MM.1S (cell line): ENCODE data around the gene FNIP2.
A peak's percentile ranks its signal among the peaks of the same experiment; 100 is the strongest.

Source experiments
- DNase-seq: peaks from one replicate; pipeline ENCODE4 v3.0.0-alpha.2; 2015
- H2AFZ ChIP-seq: fragments of 300-600 bp; sonication (generic); 2 replicates; pipeline ENCODE4 v1.6.0; 2016; ENCODE audit warnings: antibody characterized with exemption, low read length
- H3F3A ChIP-seq: fragments of 300-600 bp; sonication (generic); 2 replicates; pipeline ENCODE4 v1.6.1; 2016; ENCODE audit warnings: mild to moderate bottlenecking, antibody characterized with exemption, low read length, moderate library complexity, mixed read lengths; ENCODE audit not compliant: insufficient read depth
- H3K27ac ChIP-seq: fragments of 300-600 bp; sonication (generic); 2 replicates; pipeline ENCODE4 v1.5.1; 2016; ENCODE audit warnings: mild to moderate bottlenecking, low read length
- H3K27me3 ChIP-seq: fragments of 300-600 bp; sonication (generic); replicated peaks from 2 replicates; pipeline ENCODE4 v1.6.0; 2016; ENCODE audit warnings: low read length; ENCODE audit not compliant: insufficient read depth
- H3K36me3 ChIP-seq: fragments of 300-600 bp; sonication (generic); replicated peaks from 2 replicates; pipeline ENCODE4 v1.6.1; 2016; ENCODE audit warnings: mild to moderate bottlenecking, low read length, mixed read lengths; ENCODE audit not compliant: insufficient read depth
- H3K4me1 ChIP-seq: fragments of 300-600 bp; sonication (generic); 2 replicates; pipeline ENCODE4 v1.6.1; 2016; ENCODE audit warnings: low read length, mixed read lengths
- H3K4me2 ChIP-seq: fragments of 300-600 bp; sonication (generic); 2 replicates; pipeline ENCODE4 v1.6.0; 2016; ENCODE audit warnings: low read depth, low read length
- H3K4me3 ChIP-seq: fragments of 300-600 bp; sonication (generic); 2 replicates; pipeline ENCODE4 v1.5.1; 2016; ENCODE audit warnings: low read length, mixed read lengths
- H3K79me2 ChIP-seq: fragments of 300-600 bp; sonication (generic); 2 replicates; pipeline ENCODE4 v1.6.1; 2016; ENCODE audit warnings: mixed run types, low read length, mixed read lengths
- H3K9ac ChIP-seq: fragments of 300-600 bp; sonication (generic); 2 replicates; pipeline ENCODE4 v1.6.1; 2016; ENCODE audit warnings: low read length, mixed read lengths
- H3K9me2 ChIP-seq: fragments of 300-600 bp; sonication (generic); replicated peaks from 2 replicates; pipeline ENCODE4 v1.6.1; 2016; ENCODE audit warnings: mild to moderate bottlenecking, low read length, mixed read lengths; ENCODE audit not compliant: insufficient read depth
- H3K9me3 ChIP-seq: fragments of 300-600 bp; sonication (generic); replicated peaks from 2 replicates; pipeline ENCODE4 v1.6.1; 2016; ENCODE audit warnings: mild to moderate bottlenecking, low read length, mixed read lengths; ENCODE audit not compliant: insufficient read depth
- H4K20me1 ChIP-seq: fragments of 300-600 bp; sonication (generic); 2 replicates; pipeline ENCODE4 v1.6.1; 2016; ENCODE audit warnings: mild to moderate bottlenecking, low read length, moderate library complexity, mixed read lengths; ENCODE audit not compliant: insufficient read depth
- EZH2 ChIP-seq: fragments of 300-600 bp; sonication (generic); optimal IDR thresholded peaks from 2 replicates; pipeline ENCODE3; 2017; ENCODE audit warnings: low read depth, mild to moderate bottlenecking, antibody characterized with exemption, low read length, mixed read lengths
- EZH2phosphoT487 ChIP-seq: fragments of 300-600 bp; sonication (generic); IDR thresholded peaks from 2 replicates; pipeline ENCODE4 v1.6.1; 2018; ENCODE audit warnings: antibody characterized with exemption, low read length
- TF ChIP-seq, protein P1 (sequence below): fragments of 300-600 bp; sonication (generic); IDR thresholded peaks from 2 replicates; pipeline ENCODE4 v1.5.1; 2016; ENCODE audit warnings: antibody characterized with exemption, low read length, mixed read lengths

The FNIP2 gene

DNA sequence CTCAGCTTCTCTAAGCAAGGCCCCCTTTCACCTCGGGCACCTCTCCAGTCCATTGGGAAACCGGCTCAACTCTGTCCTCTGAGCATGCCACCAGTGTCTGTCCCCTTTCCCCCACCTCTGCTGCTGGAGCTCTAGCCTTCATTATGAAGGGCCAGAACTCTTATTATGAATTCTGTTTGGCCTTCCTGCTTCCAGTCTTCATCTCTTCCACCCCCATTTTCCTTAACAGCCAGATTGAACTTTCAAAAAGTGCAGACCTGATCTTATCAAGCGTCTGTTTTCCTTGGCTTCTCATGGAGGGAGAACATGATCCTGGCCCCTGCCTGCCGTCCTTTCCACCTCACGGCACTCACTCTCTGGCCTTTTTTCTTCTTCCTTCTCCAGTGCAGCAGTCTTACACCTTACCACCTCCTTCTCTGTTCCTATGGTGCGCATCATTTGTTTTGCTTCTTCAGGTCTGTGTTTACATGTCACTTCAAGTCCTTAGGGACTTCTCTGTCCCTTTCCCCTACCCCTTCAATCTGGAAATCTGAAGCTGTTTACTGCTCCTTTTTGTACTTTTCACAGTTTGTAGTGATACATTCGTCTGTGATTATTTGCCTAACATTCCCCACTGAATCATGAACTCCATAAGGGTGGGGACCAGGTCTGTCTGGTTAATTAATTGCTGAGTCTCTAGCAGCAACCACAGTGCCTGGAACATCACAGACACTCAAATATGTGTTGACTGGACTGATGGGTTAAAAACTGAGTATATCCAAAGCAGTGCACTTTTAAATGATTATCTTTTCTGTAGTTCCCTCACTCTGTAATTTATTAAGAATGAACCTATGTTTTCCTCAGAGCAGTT lies 55.8 kb downstream of the FNIP2 start:
- Histone ChIP-seq H3K9me3 (no peaks in the 10 kb centered on the region), H3K27me3 (no peaks in the 10 kb centered on the region), H3K4me2 (peak overlapping the region; percentile 78; the same call in 1 of the 2 replicates), H3K4me3 (no peak overlapping the region), H3K4me1 (peaks cover 74% of the 10 kb centered on the region), H3K9me2 (no peaks in the 10 kb centered on the region), H3F3A (peaks cover 33% of the 10 kb centered on the region), H3K36me3 (no peaks in the 10 kb centered on the region), H3K9ac (no peak overlapping the region), H3K27ac (peak overlapping the region; percentile 79; the same call in 1 of the 2 replicates), H4K20me1 (no peaks in the 10 kb centered on the region), H3K79me2 (peaks cover 64% of the 10 kb centered on the region), H2AFZ (no peak overlapping the region)
- TF ChIP-seq, protein P1, sequence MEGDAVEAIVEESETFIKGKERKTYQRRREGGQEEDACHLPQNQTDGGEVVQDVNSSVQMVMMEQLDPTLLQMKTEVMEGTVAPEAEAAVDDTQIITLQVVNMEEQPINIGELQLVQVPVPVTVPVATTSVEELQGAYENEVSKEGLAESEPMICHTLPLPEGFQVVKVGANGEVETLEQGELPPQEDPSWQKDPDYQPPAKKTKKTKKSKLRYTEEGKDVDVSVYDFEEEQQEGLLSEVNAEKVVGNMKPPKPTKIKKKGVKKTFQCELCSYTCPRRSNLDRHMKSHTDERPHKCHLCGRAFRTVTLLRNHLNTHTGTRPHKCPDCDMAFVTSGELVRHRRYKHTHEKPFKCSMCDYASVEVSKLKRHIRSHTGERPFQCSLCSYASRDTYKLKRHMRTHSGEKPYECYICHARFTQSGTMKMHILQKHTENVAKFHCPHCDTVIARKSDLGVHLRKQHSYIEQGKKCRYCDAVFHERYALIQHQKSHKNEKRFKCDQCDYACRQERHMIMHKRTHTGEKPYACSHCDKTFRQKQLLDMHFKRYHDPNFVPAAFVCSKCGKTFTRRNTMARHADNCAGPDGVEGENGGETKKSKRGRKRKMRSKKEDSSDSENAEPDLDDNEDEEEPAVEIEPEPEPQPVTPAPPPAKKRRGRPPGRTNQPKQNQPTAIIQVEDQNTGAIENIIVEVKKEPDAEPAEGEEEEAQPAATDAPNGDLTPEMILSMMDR, result no peak
- TF ChIP-seq EZH2 (no peak), EZH2phosphoT487 (no peak)
- no peak for DNase-seq

DNA sequence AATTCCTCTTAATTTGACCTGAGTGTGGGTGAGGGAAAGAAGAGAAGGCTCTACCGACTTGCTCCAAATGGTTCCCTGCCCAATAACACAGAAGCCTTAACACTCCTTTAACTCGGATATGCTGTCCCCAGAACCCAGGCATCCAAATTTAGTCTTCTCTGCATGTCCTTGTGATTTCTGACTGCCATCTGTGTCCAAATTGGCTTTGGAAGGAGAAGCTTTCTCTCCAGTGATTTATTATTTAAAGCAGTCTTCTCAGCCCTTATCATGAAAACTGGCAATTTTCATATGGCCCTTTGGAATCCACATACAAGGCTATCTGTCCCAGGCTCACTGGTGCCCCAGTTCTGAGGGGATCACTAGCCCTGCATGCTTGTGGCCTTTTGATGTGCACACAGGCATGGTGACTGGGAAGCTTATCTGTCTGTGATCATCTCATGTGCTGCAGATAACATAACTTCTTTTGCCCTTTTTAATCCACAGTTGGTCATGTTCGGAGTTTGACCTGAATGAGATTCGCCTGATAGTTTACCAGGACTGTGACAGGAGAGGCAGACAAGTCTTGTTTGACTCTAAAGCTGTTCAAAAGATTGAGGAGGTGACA lies 56.7 kb downstream of the FNIP2 start:
- Histone ChIP-seq H3K4me2 (peak overlapping the region; percentile 78), H3K27ac (peak overlapping the region; percentile 79), H2AFZ (peak overlapping the region; percentile 14; the same call in 1 of the 2 replicates), H3K9me2 (no peaks in the 10 kb centered on the region), H3K9ac (peak overlapping the region; percentile 17; the same call in 1 of the 2 replicates), H3K27me3 (no peaks in the 10 kb centered on the region), H3K4me1 (peaks cover 66% of the 10 kb centered on the region), H3K36me3 (no peaks in the 10 kb centered on the region), H3K4me3 (no peak overlapping the region), H3K79me2 (peaks cover 57% of the 10 kb centered on the region), H3F3A (peaks cover 33% of the 10 kb centered on the region), H3K9me3 (no peaks in the 10 kb centered on the region), H4K20me1 (no peaks in the 10 kb centered on the region)
- TF ChIP-seq EZH2 (no peak), EZH2phosphoT487 (no peak)
- TF ChIP-seq, protein P1, result no peak
- no peak for DNase-seq

DNA sequence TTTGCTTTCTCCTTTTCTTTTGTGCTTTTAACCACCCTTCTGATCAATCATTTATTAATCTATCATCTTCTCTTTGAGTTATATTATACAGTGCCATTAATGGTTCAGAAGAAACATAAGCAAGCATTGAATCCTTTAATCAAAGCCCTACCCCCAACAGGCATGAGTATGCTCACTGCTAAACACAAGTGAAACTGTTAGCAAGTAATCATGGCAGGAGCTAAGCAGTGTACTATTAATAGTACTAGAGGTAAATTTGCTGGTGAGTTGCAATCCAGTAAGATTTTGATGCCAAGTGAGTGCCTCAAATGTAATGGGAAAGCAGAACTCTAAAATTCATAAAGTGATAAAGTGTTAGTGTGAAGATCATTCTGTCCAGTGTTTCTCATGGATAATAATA lies 57.2 kb downstream of the FNIP2 start:
- Histone ChIP-seq H3K27ac (peak overlapping the region; percentile 79), H3K9me3 (no peaks in the 10 kb centered on the region), H3K9ac (peak overlapping the region; percentile 17; the same call in 1 of the 2 replicates), H3K36me3 (no peaks in the 10 kb centered on the region), H4K20me1 (no peaks in the 10 kb centered on the region), H3K4me2 (peak overlapping the region; percentile 78), H3K4me3 (no peak overlapping the region), H3F3A (peaks cover 33% of the 10 kb centered on the region), H3K9me2 (no peaks in the 10 kb centered on the region), H3K4me1 (peaks cover 61% of the 10 kb centered on the region), H2AFZ (peak overlapping the region; percentile 14; the same call in 1 of the 2 replicates), H3K79me2 (peaks cover 55% of the 10 kb centered on the region), H3K27me3 (no peaks in the 10 kb centered on the region)
- TF ChIP-seq, protein P1, result no peak
- no peak for TF ChIP-seq EZH2
- peak; percentile 82 for DNase-seq
